GM21515 (cell line): ENCODE results near the gene TPSB2.
"Not testable (repeated sequence)": the region's sequence is repeated elsewhere in the genome, so short reads cannot be mapped to it uniquely, and the experiment has no call there.

Experiments
- ATAC-seq: cut with Tn5 transposase; IDR thresholded peaks from one replicate; pipeline ENCODE4 v1.9.1; 2021; ENCODE audit not compliant: unreplicated experiment

The TPSB2 gene

GRCh38 chr16:1230084-1230470, at the start of gene TPSB2:
TSS of gene TPSB2 (minus strand) at chr16:1230184. CDS start at chr16:1229951, 233 bp downstream.
- not testable (repeated sequence) for ATAC-seq

- no peak for ATAC-seq
Measured at GRCh38 chr16:1279081-1279944, 49.3 kb upstream of the TPSB2 start.

GRCh38 chr16:1278477-1278876, 48.5 kb upstream of the TPSB2 start:
- no peak for ATAC-seq

GRCh38 chr16:1277617-1278282, 47.8 kb upstream of the TPSB2 start:
- no peak for ATAC-seq

- no peak for ATAC-seq
Measured at GRCh38 chr16:1277151-1277598, 47.2 kb upstream of the TPSB2 start.

- no peak for ATAC-seq
Measured at GRCh38 chr16:1276580-1276878, 46.5 kb upstream of the TPSB2 start.

- ATAC-seq, result no peak
Measured at GRCh38 chr16:1275791-1276579, 46.0 kb upstream of the TPSB2 start.

- ATAC-seq, result no peak
Measured at GRCh38 chr16:1274767-1275166, 44.8 kb upstream of the TPSB2 start.

GRCh38 chr16:1273816-1274215, 43.8 kb upstream of the TPSB2 start:
- ATAC-seq, result no peak

GRCh38 chr16:1272453-1273198, 42.6 kb upstream of the TPSB2 start:
- ATAC-seq, result no peak

GRCh38 chr16:1271724-1272413, 41.9 kb upstream of the TPSB2 start:
- not testable (repeated sequence) for ATAC-seq

- ATAC-seq, result no peak
Measured at GRCh38 chr16:1271380-1271723, 41.4 kb upstream of the TPSB2 start.

GRCh38 chr16:1269418-1269817, 39.4 kb upstream of the TPSB2 start:
- ATAC-seq, result not testable (repeated sequence)

- no peak for ATAC-seq
Measured at GRCh38 chr16:1265826-1266225, 35.8 kb upstream of the TPSB2 start.

GRCh38 chr16:1265090-1265630, 35.2 kb upstream of the TPSB2 start:
- ATAC-seq, result no peak

GRCh38 chr16:1264345-1265089, 34.5 kb upstream of the TPSB2 start:
- no peak for ATAC-seq

GRCh38 chr16:1263591-1264344, 33.8 kb upstream of the TPSB2 start:
- ATAC-seq, result no peak

GRCh38 chr16:1262846-1263221, 32.9 kb upstream of the TPSB2 start:
- no peak for ATAC-seq
